Activated CD4-positive, alpha-beta T cell treated with anti-CD3 and anti-CD28 coated beads, Interleukin-2, amount 50 U/mL, for 48 hours (primary cell): ENCODE data around the gene TGFBR2.

Experiments
- DNase-seq, 2 experiments: peaks; one replicate each; pipeline ENCODE4 v3.0.0-alpha.2; 2020

The TGFBR2 gene

DNA sequence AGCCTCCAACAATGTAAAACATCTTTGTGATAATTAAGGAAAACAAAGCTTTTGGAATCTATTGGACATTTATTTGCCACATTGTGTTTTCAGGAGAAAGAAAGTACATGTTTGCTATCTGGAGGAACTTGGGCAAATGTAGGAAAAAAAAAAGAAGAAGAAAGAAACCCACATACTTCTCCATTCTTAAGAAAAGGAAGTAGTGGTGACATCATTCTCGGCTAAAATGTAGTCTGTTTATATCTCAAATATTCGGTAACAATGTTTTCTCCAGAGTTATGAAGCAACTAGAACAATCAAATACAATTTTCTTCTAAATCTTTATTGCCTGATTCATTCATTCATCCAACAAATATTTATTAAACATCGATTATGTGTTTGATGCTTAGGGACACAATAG, 2.3 kb upstream of the TGFBR2 start:
- DNase-seq = no peak

DNA sequence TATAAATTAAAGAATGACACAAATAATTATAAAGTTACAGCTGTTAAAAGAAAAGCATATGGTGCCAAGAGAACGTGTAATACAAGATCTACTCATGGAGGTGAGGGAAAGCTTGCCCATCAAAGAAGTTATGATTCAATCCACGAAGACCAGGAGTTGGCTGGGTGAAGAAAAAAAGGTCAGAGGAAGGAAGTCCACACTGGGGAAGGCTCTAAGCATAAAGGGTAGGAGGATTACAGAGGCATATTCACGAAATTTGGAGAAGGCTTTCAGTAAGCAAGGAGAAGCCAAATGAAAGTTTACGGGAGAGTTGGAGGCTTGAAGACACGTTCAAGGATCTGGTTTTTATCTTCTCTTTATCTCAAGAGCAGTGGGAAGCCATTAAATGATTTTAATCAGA, 1.8 kb upstream of the TGFBR2 start:
- no peak for DNase-seq

DNA sequence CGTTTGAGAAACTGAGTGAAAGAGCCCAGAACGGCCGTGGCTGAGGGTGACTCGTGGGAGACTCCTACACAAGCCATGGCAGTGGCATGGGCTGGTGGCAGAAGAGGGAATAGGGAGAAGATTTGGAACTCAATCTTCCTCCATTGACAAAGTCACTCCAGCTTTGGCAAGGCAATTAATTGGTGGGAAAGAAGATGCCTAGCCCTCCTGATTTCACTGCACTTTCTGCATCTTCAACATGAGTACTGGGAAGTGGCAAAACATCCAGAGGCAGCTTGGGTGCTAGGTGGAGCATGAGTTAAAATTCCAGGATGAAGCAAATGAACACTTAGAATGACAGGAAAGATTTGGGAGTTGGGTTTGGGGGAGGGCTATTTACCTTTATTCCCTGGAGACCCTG, 1.4 kb upstream of the TGFBR2 start:
- DNase-seq = no peak

DNA sequence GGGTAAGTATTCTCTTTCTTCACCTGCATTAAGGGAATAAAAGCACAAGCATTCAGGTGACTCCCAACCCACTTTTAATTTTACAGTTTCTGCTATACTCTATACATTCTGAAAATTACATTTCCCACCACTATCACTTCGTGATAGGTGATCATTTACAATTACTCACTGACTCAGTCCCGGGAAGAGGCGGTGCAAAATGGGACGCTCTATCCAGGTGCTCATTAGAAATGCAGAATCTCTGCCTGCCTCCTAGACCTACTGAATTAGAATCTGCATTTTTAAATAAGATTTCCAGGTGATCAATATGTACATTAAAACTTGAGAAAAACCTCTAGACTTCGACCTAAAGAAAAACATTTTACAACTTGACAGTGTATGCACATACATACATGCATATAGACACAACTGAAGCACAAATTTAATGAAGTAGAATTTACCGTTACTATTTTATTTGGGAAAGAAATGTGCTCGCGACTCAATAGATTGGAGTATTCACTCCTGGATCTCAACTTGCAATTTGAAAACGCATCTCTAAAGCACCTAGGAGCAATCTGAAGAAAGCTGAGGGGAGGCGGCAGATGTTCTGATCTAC, 598 bp upstream of the TGFBR2 start:
- DNase-seq = no peak

DNA sequence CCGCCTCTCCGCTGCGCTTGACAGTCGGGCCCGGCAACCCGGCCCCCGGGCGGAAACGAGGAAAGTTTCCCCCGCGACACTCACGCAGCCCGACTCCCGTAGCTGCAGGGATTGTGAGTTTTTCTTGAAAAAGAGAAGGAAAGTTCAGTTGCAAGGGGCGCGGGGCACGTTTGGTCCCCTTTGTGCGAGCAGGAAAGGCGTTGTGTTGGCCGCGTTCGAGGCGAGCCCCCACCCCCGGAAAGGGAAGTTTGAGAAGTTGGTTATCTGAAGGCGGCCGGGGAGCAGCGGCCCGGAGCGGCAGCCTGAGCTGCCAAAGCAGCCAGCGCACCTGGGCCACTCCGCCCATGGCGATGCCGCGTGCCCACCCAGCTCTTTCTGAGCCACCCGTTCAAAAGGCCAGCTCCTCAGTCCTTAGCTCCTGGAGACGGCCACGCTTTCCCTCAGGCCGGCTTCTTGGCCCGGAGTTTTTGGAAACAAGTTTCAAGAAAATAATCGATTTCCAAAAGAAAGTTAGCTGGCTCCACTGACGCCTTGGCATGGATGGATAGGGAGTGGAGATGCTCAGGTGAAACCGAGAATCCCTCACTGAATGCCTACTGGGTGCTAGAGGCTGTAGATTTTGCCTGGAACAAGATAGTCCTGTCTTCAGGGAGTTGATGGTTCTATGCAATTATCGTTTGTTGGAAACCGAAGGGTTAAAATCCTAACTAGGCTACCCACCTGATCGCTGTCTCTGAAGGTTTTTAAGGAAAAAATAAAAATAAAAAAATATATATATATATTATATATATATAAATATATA, 832 bp downstream of the TGFBR2 start:
- peak; percentile 63 to 74 for DNase-seq

DNA sequence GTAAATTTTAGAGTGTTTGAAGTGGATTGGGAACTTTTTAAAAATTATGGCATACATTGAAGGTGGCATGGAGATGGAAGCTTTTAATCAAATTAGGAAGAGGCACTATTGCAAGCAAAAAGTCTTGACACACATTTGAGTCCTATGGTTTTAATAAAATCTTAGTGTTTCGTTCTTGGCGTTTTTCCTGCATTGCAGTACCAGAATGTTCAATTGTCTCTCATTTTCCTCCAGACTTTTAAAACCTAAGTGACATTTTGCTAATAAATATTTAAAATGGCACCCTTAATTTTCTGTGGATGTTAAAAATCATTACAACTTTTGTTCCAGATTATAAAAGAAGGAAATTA, 2.2 kb downstream of the TGFBR2 start:
- no peak for DNase-seq

DNA sequence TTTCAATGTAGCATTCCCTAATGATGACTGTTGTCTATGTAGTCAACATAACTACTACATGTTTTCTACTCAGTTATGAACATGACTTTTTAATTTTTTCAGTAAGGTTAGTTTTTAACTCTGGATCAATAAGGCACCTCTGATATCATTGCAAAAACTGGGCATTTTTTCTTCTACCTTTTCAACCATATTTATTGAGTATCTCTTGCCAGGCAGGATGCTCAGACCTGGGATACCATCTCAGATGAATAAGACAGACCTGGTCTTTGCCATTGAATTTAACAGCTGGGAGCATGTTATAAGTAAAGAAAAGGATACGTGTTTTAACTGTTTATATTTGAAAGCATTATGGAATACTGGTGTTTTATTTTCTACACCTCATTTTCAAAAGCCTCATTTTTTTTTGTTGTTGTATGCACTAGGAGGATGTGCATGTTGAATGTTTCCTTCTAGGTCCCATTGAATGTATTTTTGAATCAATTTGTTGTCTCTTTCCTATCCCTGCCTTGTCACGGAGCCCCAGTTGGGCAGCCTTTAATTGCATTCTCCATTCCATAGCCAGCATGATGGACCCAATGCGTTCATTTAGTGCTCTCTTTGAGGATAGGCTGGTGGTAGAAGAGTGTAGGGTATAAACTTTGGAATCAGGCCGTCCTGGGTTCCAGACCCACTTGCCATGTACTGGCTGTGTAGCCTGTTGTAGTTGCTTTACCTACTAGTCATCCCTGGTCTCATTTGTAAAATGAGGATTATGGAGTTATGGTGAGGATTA, 3.7 kb downstream of the TGFBR2 start:
- DNase-seq = peak in 1 of 2 experiments; percentile 19

DNA sequence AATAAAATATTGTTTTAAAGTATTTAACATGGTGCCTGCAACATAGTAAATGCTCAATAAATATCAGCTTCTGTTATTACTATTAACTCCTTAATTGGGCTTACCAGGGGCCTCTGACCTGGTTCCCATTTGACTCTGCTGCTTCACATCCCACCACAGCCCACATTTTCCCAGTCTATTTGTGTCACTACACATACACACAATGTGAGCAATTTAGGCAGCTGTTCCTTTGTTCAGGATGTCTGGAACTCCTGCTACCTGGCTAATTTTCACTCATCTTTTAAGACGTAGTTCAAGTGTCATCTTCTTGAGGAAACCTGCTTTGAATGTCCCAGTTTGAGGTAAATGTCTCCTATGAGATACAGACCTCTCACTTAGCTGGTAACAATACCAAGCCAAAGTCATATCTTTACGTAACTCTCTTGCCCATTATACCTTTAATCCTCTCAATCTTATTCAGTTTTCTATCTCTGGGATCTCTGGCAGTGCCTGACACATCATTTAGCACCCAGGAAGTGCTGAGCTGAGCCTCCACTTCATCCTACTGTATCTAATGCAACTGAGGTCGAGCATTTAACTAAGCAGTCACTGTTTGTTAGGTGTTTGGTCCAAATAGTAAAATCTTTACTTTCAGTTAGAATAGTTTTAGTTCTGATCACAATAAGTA, 4.4 kb downstream of the TGFBR2 start:
- DNase-seq = peak in 1 of 2 experiments; percentile 49

DNA sequence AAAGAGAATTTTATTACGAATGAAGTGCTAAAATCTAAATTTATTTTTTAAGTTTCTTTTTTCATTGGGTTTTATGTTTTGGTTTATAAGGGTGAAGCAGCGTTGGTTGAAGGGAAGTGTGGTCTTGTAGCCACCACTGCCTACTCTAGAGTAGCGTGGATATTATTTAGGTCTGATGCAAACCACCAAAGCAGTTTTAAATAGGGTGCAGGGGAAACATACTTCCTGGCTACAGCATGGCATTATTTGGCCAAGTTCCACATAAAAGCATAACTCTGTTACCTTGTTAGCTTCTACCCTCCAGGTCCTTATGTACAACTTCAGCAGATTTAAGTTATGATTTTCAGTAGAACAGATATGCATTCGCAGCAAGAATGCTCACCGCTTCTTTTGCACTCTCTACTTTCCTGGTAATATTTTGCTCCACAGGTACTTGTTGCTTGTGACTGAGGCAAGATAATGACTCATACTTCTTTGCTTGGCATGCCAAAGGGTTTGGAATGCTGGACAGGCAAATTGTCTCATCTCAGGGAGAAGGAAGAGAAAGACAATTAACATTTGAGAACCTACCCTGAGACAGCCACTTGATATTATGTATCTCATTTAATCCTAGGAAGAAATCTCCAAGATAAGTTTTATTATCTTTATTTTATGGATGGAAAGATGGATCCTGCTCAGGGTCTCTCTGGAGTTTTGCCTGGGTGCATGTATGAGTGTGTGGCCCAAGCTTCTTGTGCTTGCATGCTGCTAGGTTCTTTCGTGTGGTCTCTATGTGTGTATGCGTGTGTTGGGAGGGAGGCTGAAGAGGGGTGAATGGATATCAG, 5.4 kb downstream of the TGFBR2 start:
- DNase-seq = no peak

DNA sequence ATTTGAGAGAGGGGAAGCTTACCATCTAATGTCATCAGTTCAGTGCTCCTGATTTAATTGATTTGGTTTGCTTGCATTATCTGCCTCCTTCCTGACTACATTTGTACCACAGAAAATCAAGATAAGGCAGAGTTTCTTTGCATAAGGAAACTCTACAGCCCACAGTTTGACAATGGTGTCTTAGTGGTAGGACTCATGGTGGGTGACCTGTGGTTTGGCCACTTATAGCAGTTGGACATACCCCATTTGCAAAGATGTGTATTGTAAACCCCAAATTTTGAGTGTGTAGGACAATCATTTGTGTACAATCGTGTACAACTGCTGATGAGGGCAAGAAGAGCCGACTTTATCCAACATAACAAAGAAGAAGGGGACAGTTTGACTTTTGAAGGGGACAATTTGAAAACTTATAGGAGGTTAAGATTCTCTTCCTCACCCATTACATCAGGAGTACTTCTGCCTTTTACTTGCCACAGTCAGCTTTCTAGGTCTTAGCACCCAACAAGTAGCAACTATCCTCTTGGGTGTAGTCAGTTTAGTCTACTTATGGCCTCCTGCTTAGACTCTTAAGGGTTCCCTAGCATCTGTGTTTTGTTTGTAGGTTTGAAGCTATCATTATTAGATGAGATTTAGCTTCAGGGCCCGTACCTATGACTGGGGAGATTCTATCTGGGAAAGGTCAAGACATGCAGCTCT, 6.2 kb downstream of the TGFBR2 start:
- no peak for DNase-seq

DNA sequence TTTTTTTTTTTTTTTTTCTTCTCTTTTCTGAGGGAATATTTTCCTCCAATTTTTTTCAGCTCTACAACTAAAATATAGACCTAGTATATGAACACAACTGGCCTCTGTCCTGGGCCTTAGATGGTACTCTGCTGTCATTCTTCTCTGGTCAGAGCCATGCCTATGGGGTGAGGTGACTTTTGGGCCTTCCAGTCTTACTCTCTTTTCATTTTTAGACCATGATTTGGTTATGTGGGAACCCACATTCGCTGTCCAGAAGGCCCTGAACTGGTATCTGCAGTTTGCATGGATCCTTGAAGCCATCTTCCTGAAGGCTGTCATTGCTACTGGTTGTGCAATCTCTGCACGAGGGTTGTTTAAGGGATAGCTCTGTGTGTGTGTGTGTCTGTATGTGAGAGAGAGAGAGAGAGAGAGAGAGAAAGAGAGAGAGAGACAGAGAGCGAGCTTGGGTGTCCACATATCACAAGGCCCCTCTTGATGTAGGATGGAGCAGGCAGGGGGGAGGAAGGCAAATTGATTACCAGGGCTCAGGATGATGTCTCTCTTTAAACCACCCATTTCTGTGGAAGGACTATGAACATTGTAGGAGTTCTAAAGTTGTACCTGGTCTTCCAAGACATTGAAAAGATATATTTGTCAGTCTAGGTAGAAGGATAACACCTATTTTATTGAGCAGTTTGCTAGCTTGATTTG, 6.9 kb downstream of the TGFBR2 start:
- DNase-seq = no peak

DNA sequence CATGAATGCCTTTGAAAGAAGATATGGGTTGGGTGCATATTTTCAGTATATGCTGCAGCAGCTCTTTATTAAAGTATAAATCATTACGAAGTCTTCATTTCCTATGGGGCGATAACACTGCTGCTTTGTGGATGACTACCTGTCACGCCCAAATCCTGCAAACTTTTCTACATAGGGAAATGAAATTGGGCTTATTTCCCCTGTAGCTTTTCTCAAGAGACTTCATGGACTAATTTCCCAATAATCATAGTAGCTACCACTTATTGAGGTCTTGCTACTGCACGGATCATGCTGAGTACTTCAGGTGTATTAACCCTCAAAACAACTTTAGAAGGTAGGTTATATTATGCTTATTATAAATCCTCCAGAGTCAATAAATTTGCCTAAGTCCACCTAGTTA, 8.0 kb downstream of the TGFBR2 start:
- no peak for DNase-seq

DNA sequence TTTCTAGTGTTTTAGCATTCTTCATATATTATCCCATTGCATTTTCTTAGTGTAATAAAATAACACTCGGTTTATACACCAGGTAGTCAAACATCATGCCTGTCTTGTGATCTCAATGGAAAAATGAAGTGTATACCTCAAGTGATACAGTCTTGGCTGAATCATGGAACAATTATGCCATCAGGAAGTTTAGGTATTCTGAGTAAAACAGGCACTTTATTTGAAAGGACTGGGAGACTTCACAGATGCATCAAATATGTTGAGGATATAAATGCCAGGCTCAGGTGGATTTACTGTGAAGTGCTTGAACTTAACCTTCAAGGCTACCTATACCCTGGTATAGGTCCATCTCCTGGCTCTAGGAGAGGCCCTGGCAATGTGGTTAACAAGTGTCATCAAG, 8.5 kb downstream of the TGFBR2 start:
- DNase-seq = no peak

DNA sequence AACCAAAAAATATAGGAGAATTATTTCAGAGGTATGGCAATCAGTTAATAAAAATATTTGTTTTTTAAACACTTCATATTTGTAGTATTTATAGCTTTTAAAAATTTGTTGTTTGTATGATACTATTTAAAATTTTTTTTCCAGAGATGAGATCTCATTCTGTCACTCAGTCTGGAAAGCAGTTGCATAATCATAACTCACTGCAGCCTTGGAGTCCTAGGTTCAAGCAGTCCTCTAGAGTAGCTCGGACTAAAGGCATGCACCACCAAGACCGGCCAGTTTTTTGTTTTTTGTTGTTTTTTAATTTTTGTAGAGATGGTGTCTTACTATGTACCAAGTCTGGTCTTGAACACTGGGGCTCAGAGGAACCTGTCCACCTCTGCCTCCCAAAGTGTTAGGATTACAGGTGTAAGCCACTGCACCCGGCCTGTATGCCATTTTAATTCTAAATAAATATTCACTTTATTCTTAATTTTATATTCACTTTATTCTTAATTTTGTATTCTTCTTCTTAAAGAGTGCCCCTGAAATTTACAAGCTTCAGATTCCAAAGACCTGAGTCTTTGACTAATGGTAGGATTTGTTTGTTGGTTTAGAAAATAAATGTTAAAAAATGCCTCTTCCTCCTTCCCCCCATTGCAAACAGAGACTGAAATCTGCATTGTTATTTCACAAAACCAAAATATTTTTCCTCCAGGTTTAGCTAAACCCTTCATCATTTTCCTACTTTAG, 9.4 kb downstream of the TGFBR2 start:
- no peak for DNase-seq

DNA sequence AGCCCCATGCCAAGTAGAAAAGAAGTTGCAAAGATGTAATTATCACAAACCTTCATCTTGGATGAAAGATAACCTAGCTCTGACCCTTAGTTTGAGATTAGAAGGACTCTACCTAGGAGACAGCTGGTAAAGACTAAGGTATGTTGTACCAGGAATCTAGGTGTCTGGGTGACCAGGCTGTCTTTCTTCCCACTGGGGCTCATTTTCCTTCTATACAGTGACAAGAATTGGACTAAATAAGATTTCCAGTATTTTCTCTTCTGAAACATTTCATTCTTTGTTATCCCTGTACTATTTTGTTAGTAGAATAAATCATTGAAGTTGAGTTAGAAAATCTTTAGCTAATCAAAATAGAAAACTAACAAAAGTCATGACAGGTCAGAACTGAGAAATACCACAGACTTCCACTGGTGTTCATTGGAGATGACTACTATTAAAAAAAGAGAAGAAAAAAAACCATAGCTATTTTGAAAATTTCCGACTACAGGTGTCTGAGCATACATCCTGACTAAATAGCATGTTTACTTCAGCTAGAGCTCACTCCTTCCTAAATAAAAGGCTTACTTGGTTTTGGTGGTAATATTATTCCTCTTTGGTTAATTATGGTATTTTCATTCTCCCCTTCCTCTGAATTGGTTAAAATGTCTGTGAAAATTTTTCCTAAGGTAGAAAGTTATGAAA, 10.1 kb downstream of the TGFBR2 start:
- no peak for DNase-seq

DNA sequence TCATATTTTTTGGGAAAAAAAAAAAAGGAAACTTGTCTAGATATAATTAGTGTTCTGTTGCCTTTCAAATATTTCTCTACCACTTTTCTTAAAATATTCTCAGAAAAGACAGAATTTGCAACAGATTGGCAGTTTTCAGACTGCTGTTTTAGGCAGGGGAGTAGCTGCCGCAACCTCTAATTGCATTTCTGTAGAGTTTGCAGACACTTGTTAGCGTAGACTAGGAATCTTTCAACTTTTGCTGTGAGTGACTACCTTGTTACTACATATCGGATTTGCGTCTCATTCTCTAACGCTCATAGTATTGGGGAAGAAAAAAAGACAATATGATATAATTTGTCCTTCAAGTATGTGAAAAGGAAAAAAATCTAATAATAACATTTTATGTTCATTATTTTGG, 10.7 kb downstream of the TGFBR2 start:
- no peak for DNase-seq

DNA sequence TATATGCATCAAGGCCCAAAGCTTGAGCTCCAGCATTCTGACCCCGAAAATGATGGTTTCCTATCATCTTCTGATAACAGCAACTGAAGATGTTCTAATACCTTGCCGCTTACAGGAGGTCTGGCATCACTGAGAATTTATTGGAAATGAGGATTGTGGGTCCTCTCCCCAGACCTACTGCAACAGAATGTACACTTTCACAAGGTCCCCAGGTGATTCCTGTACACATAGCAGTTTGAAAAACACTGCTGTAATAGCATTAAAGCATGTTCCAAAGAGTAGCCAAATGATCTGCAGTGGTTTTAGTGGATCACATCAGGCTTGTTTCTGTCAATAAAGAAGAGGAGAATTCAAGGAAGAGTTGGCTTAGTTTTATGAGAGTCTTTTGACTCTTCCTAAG, 11.3 kb downstream of the TGFBR2 start:
- DNase-seq = no peak

DNA sequence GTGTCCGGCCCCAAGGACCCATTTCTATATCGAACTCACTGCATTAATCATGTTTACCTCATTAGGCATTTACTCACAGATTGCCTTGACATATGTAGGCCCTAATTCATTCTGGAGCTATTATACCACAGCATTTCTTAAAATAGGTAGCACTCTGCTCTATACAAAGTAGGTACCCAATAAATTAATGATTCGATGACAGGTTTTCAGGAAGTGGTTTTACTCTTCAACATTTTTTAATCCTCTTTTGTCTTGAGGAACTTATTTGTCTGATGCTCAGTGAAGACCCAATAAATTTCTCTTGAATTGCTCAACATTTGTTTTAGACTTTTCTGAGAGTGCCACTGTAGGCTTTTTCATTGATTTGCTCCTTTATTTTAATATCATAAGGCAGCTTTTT, 12.1 kb downstream of the TGFBR2 start:
- DNase-seq = no peak

DNA sequence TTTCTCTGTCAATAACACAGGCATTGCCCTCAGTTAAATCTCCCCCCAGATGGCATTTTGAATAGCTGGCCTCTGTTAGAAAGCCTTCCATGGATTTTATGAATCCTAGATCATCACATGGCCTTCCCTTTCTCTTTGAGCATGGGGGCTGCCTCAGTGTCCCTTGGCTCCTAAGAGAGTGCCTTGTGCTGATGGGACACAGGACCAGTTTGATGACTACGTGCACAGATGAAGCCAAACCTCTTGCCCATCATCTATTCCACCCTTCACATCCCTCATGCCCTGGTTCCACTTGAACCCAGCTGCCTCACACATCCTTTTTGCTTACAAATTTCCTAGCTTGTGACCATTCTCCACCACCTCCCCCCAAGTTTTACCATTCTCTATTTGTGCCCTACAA, 12.9 kb downstream of the TGFBR2 start:
- no peak for DNase-seq
